GM11168 (cell line): ENCODE results near the gene NEB.
"Not testable (repeated sequence)": the region's sequence is repeated elsewhere in the genome, so short reads cannot be mapped to it uniquely, and the experiment has no call there.

Experiments
- in situ Hi-C: fragments of 300-500 bp; cut with MboI; formaldehyde crosslinking; loops from one replicate; pipeline ENCODE4 v1.12.0; 2022; ENCODE audit warnings: low sequenced_read_pairs; ENCODE audit not compliant: unreplicated experiment

The NEB gene

DNA sequence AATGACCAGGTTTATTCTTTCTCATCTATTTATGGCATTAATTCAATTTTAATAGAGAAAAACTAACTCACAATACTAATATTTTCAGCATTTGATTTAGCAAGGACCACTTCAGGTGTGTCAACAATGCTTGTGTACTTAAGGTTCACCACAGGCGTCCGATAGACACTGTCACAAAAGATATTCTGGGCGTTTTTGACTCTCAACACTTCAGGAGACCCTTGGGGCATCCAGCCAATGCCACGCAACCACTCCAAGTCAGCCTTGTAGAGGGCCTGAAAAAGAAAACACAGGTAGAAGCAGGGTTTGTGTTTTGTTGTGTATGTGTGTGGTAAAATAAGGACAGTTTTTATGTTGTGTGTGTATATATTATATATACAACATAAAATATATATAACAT, 158.2 kb downstream of the NEB start:
- in situ Hi-C loops = no loop called here

DNA sequence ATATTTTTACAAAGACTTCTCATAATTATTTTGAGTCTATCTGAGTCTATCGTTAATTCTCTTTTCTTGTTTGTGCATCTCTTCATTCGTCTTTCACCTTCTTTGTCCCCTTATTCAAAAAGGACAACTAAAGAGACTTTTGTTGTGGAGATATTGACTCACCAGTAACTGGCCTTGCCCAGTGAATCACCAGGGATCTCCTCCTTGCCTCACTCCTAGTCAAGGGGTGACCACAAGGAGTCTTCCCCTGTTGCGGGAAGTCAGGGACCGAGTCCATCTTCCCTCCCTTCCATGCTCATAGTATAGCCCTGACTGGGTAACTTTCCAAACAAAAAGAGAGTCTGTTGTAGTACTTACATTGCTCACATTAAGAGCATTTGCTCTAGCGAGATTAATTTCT, 158.9 kb downstream of the NEB start:
- in situ Hi-C loops = no loop called here

DNA sequence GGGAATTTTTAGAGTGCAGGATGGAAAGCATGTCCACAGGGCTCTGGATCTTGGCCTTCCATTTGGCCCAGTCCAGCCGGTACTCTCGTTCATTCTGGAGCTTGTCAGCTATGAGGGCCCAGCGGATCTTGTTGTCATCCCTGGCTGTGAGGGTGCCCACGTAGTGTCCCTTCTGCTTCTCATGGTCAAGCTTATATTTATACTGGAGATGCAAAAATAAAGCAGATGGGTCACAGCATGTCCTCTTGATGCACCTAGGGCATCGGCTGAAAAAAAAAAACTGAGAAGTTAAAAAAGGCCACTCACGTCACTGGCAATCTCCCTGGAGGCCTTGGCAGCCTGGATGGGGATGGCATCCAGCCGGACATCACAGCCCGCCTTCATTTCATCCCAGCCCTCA, 164.1 kb downstream of the NEB start:
- in situ Hi-C loops = no loop called here

DNA sequence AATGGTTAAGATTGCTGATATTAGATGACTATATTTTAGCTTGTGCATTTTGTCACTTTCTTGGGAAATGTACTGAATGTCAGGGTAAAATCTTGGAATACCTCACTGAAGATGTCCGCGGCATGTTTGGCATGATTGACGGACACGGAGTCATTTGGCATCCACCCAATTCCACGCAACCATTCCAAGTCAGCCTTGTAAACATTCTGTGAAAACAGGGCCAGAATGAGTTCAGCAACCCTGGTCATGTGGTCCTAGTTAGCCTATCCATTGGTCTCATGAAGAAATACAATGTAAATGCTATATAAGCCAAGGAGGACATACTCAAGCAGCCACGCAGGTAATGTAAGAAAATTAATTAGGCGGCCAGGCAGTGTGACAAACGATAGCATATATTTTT, 165.1 kb downstream of the NEB start:
- in situ Hi-C loops = no loop called here

DNA sequence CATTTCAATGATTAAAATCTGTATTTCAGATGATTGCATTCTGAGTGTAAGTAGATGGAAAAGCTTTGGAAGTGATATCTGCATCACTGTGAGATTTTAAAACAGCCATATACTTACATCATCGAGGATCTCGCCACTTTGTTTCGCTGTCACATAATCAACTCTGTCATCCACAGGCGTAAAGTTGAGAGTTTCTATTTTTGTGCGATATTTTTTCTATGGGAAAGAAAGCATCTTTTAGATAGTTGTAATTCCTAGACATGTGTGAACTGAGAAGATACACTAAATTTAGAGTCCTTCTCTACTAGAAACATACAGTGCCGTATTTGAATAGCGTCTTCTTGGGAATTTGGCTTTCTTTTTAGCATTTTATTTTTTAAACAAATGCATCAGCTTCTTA, 165.8 kb downstream of the NEB start:
- in situ Hi-C loops = no loop called here

- in situ Hi-C loops = no loop called here
Observed at GRCh38 chr2:151567006-151567405, 167.3 kb downstream of the NEB start.

- in situ Hi-C loops = no loop called here
Observed at GRCh38 chr2:151562398-151562797, 171.9 kb downstream of the NEB start.

DNA sequence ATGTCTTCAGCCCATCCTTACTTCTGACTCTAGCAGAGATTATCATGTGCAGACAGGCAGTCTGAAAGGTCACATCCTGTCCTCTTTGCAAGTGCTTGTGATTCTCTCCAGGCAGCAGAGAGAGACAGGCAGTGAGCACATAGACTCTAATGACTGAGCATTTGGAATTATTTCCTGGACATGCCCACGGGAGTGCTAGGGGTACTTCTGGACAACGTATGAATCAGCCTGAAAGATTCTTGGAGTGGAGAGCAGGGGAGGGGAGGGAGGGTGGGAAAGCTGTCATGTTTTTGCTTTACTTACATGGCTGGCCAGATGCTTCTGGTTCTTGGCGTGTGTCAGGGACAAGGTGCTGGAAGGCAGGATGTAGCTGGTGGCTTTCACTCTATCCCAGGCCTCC, 174.0 kb downstream of the NEB start:
- in situ Hi-C loops = no loop called here

DNA sequence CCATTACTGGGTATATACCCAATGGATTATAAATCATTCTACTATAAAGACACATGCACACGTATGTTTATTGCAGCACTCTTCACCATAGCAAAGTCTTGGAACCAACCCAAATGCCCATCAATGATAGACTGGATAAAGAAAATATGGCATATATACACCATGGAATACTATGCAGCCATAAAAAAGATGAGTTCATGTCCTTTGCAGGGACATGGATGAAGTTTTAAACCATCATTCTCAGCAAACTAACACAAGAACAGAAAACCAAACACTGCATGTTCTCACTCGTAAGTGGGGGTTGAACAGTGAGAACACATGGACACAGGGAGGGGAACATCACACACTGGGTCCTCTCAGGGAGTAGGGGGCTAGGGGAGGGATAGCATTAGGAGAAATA, 174.8 kb downstream of the NEB start:
- in situ Hi-C loops = not testable (repeated sequence)

DNA sequence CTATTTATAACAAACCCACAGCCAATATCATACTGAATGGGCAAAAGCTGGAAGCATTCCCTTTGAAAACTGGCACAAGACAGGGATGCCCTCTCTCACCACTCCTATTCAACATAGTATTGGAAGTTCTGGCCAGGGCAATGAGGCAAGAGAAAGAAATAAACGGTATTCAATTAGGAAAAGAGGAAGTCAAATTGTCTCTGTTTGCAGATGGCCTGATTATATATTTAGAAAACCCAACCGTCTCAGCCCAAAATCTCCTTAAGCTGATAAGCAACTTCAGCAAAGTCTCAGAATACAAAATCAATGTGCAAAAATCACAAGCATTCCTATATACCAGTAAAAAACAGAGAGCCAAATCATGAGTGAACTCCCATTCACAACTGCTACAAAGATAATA, 176.4 kb downstream of the NEB start:
- in situ Hi-C loops = not testable (repeated sequence)

DNA sequence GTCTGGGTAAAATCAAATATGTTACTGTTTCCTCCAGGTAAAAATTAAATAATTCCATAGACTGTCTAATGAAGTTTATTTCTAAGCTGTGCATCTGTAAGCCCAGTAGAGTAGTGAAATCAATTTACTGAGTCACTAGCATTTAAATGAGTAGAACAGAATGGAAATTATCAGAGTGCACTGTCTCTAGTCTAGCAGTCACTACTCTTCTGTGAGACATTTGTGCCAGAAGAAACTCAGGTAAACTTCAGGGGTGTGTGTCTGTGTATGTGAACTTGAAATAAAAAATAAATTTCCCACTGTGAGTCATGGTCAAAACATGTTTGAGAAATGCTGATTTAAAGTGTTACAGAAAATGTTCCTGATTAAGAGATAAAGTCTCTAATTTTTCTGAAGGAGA, 178.2 kb downstream of the NEB start:
- in situ Hi-C loops = no loop called here

DNA sequence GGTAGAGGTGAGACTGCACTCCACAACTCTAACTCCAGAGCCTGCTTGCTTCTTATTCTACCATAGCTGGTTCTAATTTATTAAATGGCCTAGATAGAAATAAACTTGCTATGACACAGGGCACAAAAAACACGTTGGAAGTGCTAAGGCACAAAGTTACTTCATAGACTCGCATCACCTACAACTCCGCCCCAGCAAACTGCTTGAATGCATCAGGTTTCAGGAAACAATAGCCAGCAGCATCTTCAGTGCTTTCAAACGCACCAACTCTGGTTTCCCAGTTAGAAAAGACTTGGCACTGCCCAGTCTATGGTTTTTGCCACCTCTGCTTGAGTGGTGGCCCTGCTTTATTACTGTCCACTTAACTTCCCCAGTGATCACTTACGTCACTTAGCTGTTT, 182.0 kb downstream of the NEB start:
- in situ Hi-C loops = no loop called here

GRCh38 chr2:151551556-151551955, 182.7 kb downstream of the NEB start:
- in situ Hi-C loops = no loop called here

DNA sequence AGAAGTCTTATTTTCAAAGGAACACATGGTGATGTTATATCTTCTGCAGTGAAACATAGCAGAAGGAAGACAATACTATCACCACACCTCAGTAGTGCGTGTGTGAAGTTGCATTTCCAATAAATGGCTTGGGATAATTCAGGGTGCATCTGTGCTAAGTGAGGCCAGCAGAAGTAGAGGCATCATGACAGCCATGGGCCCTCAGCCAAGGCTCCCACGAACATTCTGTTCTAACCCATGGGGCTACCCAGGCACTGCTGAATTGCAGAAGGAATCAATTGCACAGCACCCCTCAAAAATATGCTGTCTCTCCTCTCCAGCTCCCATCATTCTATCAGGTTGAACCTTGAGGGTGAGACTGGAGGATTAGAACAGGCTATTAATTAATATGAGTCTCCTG, 185.1 kb downstream of the NEB start:
- in situ Hi-C loops = no loop called here

- in situ Hi-C loops = no loop called here
Observed at GRCh38 chr2:151544449-151544848, 189.8 kb downstream of the NEB start.

DNA sequence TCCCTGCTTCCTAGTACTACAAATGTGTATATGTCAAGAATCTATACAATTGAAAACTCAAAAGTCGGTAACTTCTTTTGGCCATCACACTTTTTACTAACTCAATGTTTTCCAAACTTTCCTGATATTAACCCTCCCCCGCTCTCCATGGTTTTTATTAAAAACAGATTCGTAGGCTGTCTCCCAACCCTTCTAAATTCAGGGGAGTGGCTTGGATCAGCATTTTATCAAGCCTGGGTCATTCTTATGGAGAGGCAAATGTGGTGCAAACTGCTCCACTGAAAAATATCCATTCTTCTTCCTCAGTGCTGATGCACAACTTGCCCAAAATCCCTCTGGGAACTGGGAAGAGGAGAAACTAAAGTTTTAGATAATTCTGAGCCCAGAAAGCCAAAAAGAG, 190.4 kb downstream of the NEB start:
- in situ Hi-C loops = no loop called here

DNA sequence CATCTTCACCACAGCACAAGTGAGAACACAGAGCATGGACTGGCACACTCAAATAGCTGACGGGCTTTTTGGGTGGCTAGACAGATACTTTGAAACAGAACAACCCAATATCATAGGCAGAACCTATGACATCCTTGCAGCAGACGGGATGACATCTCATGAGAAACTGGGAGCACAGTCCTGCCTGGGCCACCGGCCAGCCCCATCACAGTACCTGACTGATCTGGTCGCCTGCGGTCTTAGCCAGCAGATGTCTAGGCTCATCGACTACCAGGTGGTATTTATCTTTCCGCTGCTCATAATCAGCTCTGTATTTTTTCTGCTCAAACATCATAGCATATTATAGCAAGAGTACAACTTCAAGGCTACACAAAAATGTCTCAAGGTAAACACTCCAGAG, 200.3 kb downstream of the NEB start:
- in situ Hi-C loops = no loop called here

- in situ Hi-C loops = no loop called here
Observed at GRCh38 chr2:151533127-151533526, 201.1 kb downstream of the NEB start.

GRCh38 chr2:151526572-151527090, 207.6 kb downstream of the NEB start:
- in situ Hi-C loops = no loop called here

DNA sequence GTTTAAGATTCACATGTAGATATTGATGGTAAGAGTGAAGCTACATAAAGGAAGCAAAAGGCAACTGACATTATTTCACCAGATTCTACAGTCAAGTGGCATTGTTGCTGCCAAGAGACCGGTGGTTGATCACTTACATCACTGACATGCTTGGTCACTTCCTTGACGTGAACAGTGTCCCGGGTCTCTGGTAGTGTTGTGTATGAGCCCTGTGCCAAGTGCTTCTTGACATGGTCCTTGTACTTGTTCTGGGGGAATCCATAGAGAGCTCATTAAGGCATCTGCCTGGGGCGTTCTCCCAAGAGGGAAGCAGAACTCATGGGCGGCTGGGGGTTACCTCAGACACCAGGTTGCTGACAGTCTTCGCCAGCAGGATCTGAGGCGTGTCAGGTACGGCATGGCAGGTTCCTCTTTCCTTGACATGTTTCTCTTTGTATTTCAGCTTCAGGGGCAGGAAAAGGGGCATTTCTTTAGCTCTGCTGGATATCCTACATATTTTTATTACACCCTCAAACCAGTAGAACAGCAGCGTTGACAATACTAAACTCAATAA, 208.4 kb downstream of the NEB start:
- in situ Hi-C loops = no loop called here

DNA sequence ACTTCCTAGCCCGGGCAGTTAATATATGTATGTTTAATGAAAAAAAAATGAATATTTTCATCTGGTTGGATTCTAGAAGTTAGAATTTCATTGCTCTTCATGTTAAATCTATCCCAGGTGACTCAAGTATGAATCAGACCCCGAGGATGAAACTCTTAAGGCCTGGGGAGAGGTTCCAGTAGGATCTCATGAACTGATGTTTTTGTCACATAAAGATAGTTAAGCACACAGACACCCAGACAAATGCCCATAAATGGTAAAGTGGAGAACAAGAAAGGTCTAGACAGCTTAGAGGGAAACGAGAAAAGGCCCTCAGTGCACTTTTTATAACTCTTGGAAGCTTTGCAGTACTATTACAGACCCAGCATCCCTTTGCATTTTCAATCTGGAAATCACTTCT, 210.4 kb downstream of the NEB start:
- in situ Hi-C loops = no loop called here

DNA sequence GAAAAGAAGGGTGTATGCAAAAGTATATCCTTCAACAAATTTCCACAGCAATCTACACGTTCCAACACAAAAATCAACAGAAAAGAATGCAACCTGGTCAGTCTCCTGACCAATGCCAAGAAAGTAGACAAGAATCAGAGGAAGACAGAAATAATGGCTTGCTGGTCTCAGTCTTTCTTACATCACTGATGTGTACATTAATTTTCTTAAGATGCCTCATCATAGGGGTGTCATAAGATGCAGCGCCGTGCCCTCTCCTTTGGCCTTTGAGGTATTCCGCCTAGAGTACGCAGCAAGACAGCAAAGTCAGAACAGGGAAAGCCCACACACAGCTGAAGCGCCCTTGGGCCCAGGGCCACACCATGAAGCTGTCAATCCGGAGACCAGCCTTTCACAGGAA, 211.7 kb downstream of the NEB start:
- in situ Hi-C loops = no loop called here

GRCh38 chr2:151520976-151521375, 213.3 kb downstream of the NEB start:
- in situ Hi-C loops = no loop called here
